PC-9 (cell line): ENCODE data around the gene MAST4. TPM values are rescaled to one million over a fixed set of nuclear protein-coding genes. Genes with fewer than 3 reads are reported as not detected.

Experiments
- BruUV-seq: library from RNA; stranded (reverse); fragments of 400-500 nt; replicated peaks from 2 replicates; lab custom pipeline; 2021; lab: Mats Ljungman, UMichigan
- CTCF ChIA-PET: fragments of 300-600 bp; sonication (Branson Sonifier 250); formaldehyde crosslinking; loops from one replicate; lab custom pipeline; 2022; ENCODE audit warnings: antibody characterized with exemption; lab: Charles Lee
- POLR2A ChIA-PET: fragments of 300-600 bp; sonication (Branson Sonifier 250); formaldehyde crosslinking; loops from one replicate; lab custom pipeline; 2022; ENCODE audit warnings: antibody characterized with exemption; ENCODE audit not compliant: unreplicated experiment; lab: Charles Lee
- DNase-seq, 2 experiments: peaks; one replicate each; pipeline versions ENCODE4 v3.0.0 to v3.0.0-alpha.2; 2015 to 2022; ENCODE audit warnings: mixed read lengths in 1 of 2
- H2AFZ ChIP-seq: fragments of 200-600 bp; sonication (generic); 2 replicates; pipeline ENCODE4 v1.8.1; 2017; ENCODE audit warnings: antibody characterized with exemption
- H3F3A ChIP-seq: fragments of 200-600 bp; sonication (generic); 2 replicates; pipeline ENCODE4 v1.8.1; 2017; ENCODE audit warnings: antibody characterized with exemption, mild to moderate bottlenecking, low read depth; ENCODE audit not compliant: insufficient read depth
- H3K27ac ChIP-seq: fragments of 200-600 bp; sonication (generic); 2 replicates; pipeline ENCODE4 v1.6.1; 2016; ENCODE audit warnings: mixed run types
- H3K27me3 ChIP-seq: fragments of 200-600 bp; sonication (generic); 2 replicates; pipeline ENCODE4 v1.6.1; 2016; ENCODE audit warnings: low read depth, mixed run types; ENCODE audit not compliant: insufficient read depth
- H3K36me3 ChIP-seq: fragments of 200-600 bp; sonication (generic); 2 replicates; pipeline ENCODE4 v1.6.1; 2016; ENCODE audit warnings: low read depth, mixed run types
- H3K4me1 ChIP-seq: fragments of 200-600 bp; sonication (generic); replicated peaks from 2 replicates; pipeline ENCODE4 v1.6.1; 2016; ENCODE audit warnings: mixed run types; ENCODE audit not compliant: insufficient read depth
- H3K4me2 ChIP-seq: fragments of 200-600 bp; sonication (generic); 2 replicates; pipeline ENCODE4 v1.6.1; 2017; ENCODE audit warnings: mixed run types
- H3K4me3 ChIP-seq: fragments of 200-600 bp; sonication (generic); 2 replicates; pipeline ENCODE4 v1.6.1; 2016; ENCODE audit warnings: mixed run types
- H3K79me2 ChIP-seq: fragments of 200-600 bp; sonication (generic); 2 replicates; pipeline ENCODE4 v1.6.1; 2017; ENCODE audit warnings: low read depth, mixed run types
- H3K9me2 ChIP-seq: fragments of 200-600 bp; sonication (generic); 2 replicates; pipeline ENCODE4 v1.8.1; 2017; ENCODE audit warnings: mild to moderate bottlenecking; ENCODE audit not compliant: insufficient read depth
- H3K9me3 ChIP-seq: fragments of 200-600 bp; sonication (generic); 2 replicates; pipeline ENCODE4 v1.8.1; 2016; ENCODE audit warnings: low read depth; ENCODE audit not compliant: insufficient read depth
- H4K20me1 ChIP-seq: fragments of 200-600 bp; sonication (generic); 2 replicates; pipeline ENCODE4 v1.8.1; 2017; ENCODE audit not compliant: insufficient read depth
- CTCF ChIP-seq: fragments of 200-600 bp; sonication (generic); conservative IDR thresholded peaks from 2 replicates; pipeline ENCODE4 v1.6.1; 2017; ENCODE audit warnings: mixed run types, antibody characterized with exemption, mild to moderate bottlenecking, moderate library complexity
- EZH2 ChIP-seq: fragments of 200-600 bp; sonication (generic); IDR thresholded peaks from 2 replicates; pipeline ENCODE4 v1.8.0; 2017; ENCODE audit warnings: antibody characterized with exemption, low read depth
- intact Hi-C: fragments of 100-400 bp; cut with micrococcal nuclease; formaldehyde crosslinking; loops from one replicate; pipeline ENCODE4 v1.10.0; 2022; ENCODE audit not compliant: unreplicated experiment
- total RNA-seq: library from RNA; stranded (reverse); gene quantifications from 2 replicates; pipeline ENCODE4 v1.2.3, GENCODE V29; 2021

Gene MAST4
- total RNA-seq, 1 experiment from 2014 or later: 19.3 TPM

GRCh38 chr5:66742083-66742895, 146.1 kb downstream of the MAST4 start:
- Histone ChIP-seq H3K79me2 (no peaks in the 10 kb centered on the region), H2AFZ (no peak overlapping the region), H3K4me2 (no peak overlapping the region), H3K9me2 (no peaks in the 10 kb centered on the region), H3F3A (no peaks in the 10 kb centered on the region), H3K27me3 (peaks cover 22% of the 10 kb centered on the region; the same call in 1 of the 2 replicates), H3K36me3 (no peaks in the 10 kb centered on the region), H4K20me1 (no peaks in the 10 kb centered on the region), H3K9me3 (no peaks in the 10 kb centered on the region), H3K4me1 (no peaks in the 10 kb centered on the region), H3K27ac (no peak overlapping the region), H3K4me3 (no peak overlapping the region)
- no peak for DNase-seq
- TF ChIP-seq EZH2 (no peak), CTCF (no peak)
- ChIA-PET POLR2A (no interaction called here), CTCF (no interaction called here)
- BruUV-seq: no TSS peak
- intact Hi-C loops: no loop called here

GRCh38 chr5:66742896-66743247, 146.7 kb downstream of the MAST4 start:
- Histone ChIP-seq H4K20me1 (no peaks in the 10 kb centered on the region), H3K4me1 (no peaks in the 10 kb centered on the region), H3K79me2 (no peaks in the 10 kb centered on the region), H3F3A (no peaks in the 10 kb centered on the region), H3K4me2 (no peak overlapping the region), H3K9me3 (no peaks in the 10 kb centered on the region), H3K4me3 (no peak overlapping the region), H3K36me3 (no peaks in the 10 kb centered on the region), H3K9me2 (no peaks in the 10 kb centered on the region), H3K27me3 (peaks cover 19% of the 10 kb centered on the region; the same call in 1 of the 2 replicates), H3K27ac (no peak overlapping the region), H2AFZ (no peak overlapping the region)
- DNase-seq: no peak
- no TSS peak for BruUV-seq
- CTCF ChIA-PET: no interaction called here
- intact Hi-C loops: no loop called here
- no peak for TF ChIP-seq EZH2
- no peak for TF ChIP-seq CTCF
- POLR2A ChIA-PET: no interaction called here

GRCh38 chr5:66743344-66743743, 147.2 kb downstream of the MAST4 start:
- H3K79me2 ChIP-seq: no peaks in the 10 kb centered on the region
- CTCF ChIA-PET: no interaction called here
- POLR2A ChIA-PET: no interaction called here
- H3K4me1 ChIP-seq: no peaks in the 10 kb centered on the region
- H3F3A ChIP-seq: no peaks in the 10 kb centered on the region
- TF ChIP-seq EZH2: no peak
- no peak overlapping the region for H3K27ac ChIP-seq
- H3K4me2 ChIP-seq: no peak overlapping the region
- H2AFZ ChIP-seq: no peak overlapping the region
- peaks cover 18% of the 10 kb centered on the region; the same call in 1 of the 2 replicates for H3K27me3 ChIP-seq
- no TSS peak for BruUV-seq
- H3K9me3 ChIP-seq: no peaks in the 10 kb centered on the region
- DNase-seq: no peak
- intact Hi-C loops: no loop called here
- no peaks in the 10 kb centered on the region for H3K9me2 ChIP-seq
- no peaks in the 10 kb centered on the region for H4K20me1 ChIP-seq
- H3K4me3 ChIP-seq: no peak overlapping the region
- H3K36me3 ChIP-seq: no peaks in the 10 kb centered on the region
